Panc1 (cell line): ENCODE measurements around the gene MINDY4B. TPM values are rescaled to one million over a fixed set of nuclear protein-coding genes. Genes with fewer than 3 reads are reported as not detected.

Experiments
- ATAC-seq: fragments of 200-7000 bp; cut with Tn5 transposase; 2 replicates; pipeline ENCODE4 v1.9.1; 2020; ENCODE audit warnings: mild to moderate bottlenecking, moderate library complexity
- BruUV-seq: library from RNA; stranded (reverse); fragments of 400-500 nt; replicated peaks from 2 replicates; lab custom pipeline; 2021; lab: Mats Ljungman, UMichigan
- CTCF ChIA-PET: fragments of 300-600 bp; sonication (Branson Sonifier 250); formaldehyde crosslinking; loops from one replicate; lab custom pipeline; 2022; ENCODE audit warnings: antibody characterized with exemption; lab: Charles Lee
- POLR2A ChIA-PET: fragments of 300-600 bp; sonication (Branson Sonifier 250); formaldehyde crosslinking; loops from one replicate; lab custom pipeline; 2022; ENCODE audit warnings: antibody characterized with exemption; lab: Charles Lee
- DNase-seq: peaks from one replicate; pipeline ENCODE4 v3.0.0-alpha.2; 2010; ENCODE audit warnings: low read depth, low spot score
- H3K27ac ChIP-seq: 2 replicates; pipeline ENCODE4 v1.5.1; 2011; ENCODE audit warnings: mild to moderate bottlenecking, low read length, inconsistent platforms
- H3K27me3 ChIP-seq: fragments of 200-500 bp; sonication (Bioruptor generic); 2 replicates; pipeline ENCODE4 v1.6.0; 2014; ENCODE audit warnings: low read length, inconsistent platforms; ENCODE audit not compliant: control insufficient read depth, insufficient read depth
- H3K36me3 ChIP-seq: fragments of 200-500 bp; sonication (Bioruptor generic); 2 replicates; pipeline ENCODE4 v1.5.1; 2014; ENCODE audit warnings: inconsistent platforms, mild to moderate bottlenecking, low read length, moderate library complexity; ENCODE audit not compliant: control insufficient read depth, insufficient read depth
- H3K4me1 ChIP-seq: 2 replicates; pipeline ENCODE4 v1.5.1; 2011; ENCODE audit warnings: inconsistent platforms, mild to moderate bottlenecking, low read length, moderate library complexity; ENCODE audit not compliant: control insufficient read depth, insufficient read depth
- H3K4me3 ChIP-seq, 2 experiments: 2 replicates each; pipeline ENCODE4 v1.5.1; 2011 to 2012; ENCODE audit warnings: low read depth in 2 of 2, low read length in 2 of 2, mild to moderate bottlenecking in 2 of 2, inconsistent platforms in 1 of 2, moderate library complexity in 1 of 2
- H3K9me3 ChIP-seq: fragments of 200-500 bp; sonication (Bioruptor generic); 2 replicates; pipeline ENCODE4 v1.5.1; 2014; ENCODE audit warnings: low read depth, mild to moderate bottlenecking, inconsistent platforms, low read length, moderate library complexity; ENCODE audit not compliant: control insufficient read depth, insufficient read depth
- POLR2AphosphoS5 ChIP-seq: IDR thresholded peaks from 2 replicates; pipeline ENCODE4 v1.6.1; 2012; ENCODE audit warnings: mild to moderate bottlenecking, low read depth, low read length, moderate library complexity
- SIN3A ChIP-seq: IDR thresholded peaks from 2 replicates; pipeline ENCODE4 v1.6.1; 2012; ENCODE audit warnings: low read depth, mild to moderate bottlenecking, low read length, moderate library complexity, borderline replicate concordance; ENCODE audit not compliant: insufficient read depth
- TCF7L2 ChIP-seq: IDR thresholded peaks from 2 replicates; pipeline ENCODE4 v1.6.1; 2011; ENCODE audit warnings: mild to moderate bottlenecking, low read depth, low read length, inconsistent platforms
- in situ Hi-C: cut with HindIII; loops from 2 replicates; pipeline ENCODE4 v1.10.0; 2016; ENCODE audit warnings: low sequenced_read_pairs, low pct_unique_long_range_greater_than_20kb
- intact Hi-C: fragments of 100-400 bp; cut with micrococcal nuclease; formaldehyde crosslinking; loops from one replicate; pipeline ENCODE4 v1.10.0; 2022; ENCODE audit not compliant: unreplicated experiment
- total RNA-seq: library from RNA; stranded (reverse); gene quantifications from one replicate; pipeline ENCODE4 v1.2.1, GENCODE V29; 2021; ENCODE audit not compliant: unreplicated experiment
- TF ChIP-seq, protein P1 (sequence below), 2 experiments: IDR thresholded peaks; 2 replicates each; pipeline ENCODE4 v1.6.1; 2011 to 2012; ENCODE audit warnings: low read depth in 2 of 2, control low read depth in 1 of 2, low read length in 1 of 2, mild to moderate bottlenecking in 1 of 2, moderate library complexity in 1 of 2; ENCODE audit not compliant: insufficient read depth in 1 of 2
- TF ChIP-seq, protein P2 (sequence below): fragments of 450-650 bp; IDR thresholded peaks from 2 replicates; pipeline ENCODE4 v1.5.1; 2017; ENCODE audit warnings: mild to moderate bottlenecking

MINDY4B gene
- total RNA-seq, 1 experiment from 2014 or later = not detected

DNA sequence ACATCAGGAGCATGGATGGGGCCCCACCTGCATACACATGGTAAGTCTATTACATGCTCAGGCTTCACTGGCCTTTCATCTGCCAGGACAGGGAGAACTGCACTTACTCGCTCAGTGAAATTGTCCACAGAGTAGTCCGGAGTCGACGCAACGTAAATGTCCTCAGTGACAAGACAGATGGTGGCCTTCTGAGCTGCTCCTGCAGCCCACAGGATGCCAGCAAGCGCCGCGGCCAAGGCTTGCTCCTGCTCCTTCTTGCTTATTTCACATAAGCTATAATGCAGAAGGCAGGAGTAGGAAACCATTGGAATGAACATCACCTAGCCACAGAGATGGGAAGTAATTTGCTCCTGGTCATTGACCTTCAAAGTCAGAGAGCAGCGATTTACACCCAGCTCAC lies 14.4 kb downstream of the MINDY4B start:
- TF ChIP-seq, protein P1, sequence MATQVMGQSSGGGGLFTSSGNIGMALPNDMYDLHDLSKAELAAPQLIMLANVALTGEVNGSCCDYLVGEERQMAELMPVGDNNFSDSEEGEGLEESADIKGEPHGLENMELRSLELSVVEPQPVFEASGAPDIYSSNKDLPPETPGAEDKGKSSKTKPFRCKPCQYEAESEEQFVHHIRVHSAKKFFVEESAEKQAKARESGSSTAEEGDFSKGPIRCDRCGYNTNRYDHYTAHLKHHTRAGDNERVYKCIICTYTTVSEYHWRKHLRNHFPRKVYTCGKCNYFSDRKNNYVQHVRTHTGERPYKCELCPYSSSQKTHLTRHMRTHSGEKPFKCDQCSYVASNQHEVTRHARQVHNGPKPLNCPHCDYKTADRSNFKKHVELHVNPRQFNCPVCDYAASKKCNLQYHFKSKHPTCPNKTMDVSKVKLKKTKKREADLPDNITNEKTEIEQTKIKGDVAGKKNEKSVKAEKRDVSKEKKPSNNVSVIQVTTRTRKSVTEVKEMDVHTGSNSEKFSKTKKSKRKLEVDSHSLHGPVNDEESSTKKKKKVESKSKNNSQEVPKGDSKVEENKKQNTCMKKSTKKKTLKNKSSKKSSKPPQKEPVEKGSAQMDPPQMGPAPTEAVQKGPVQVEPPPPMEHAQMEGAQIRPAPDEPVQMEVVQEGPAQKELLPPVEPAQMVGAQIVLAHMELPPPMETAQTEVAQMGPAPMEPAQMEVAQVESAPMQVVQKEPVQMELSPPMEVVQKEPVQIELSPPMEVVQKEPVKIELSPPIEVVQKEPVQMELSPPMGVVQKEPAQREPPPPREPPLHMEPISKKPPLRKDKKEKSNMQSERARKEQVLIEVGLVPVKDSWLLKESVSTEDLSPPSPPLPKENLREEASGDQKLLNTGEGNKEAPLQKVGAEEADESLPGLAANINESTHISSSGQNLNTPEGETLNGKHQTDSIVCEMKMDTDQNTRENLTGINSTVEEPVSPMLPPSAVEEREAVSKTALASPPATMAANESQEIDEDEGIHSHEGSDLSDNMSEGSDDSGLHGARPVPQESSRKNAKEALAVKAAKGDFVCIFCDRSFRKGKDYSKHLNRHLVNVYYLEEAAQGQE (IDR thresholded peaks at IDR 0.05; ENCODE audit: insufficient read depth in 1 of 2, low read depth in 2 of 2, low read length in 1 of 2) = no peak
- TF ChIP-seq, protein P2, sequence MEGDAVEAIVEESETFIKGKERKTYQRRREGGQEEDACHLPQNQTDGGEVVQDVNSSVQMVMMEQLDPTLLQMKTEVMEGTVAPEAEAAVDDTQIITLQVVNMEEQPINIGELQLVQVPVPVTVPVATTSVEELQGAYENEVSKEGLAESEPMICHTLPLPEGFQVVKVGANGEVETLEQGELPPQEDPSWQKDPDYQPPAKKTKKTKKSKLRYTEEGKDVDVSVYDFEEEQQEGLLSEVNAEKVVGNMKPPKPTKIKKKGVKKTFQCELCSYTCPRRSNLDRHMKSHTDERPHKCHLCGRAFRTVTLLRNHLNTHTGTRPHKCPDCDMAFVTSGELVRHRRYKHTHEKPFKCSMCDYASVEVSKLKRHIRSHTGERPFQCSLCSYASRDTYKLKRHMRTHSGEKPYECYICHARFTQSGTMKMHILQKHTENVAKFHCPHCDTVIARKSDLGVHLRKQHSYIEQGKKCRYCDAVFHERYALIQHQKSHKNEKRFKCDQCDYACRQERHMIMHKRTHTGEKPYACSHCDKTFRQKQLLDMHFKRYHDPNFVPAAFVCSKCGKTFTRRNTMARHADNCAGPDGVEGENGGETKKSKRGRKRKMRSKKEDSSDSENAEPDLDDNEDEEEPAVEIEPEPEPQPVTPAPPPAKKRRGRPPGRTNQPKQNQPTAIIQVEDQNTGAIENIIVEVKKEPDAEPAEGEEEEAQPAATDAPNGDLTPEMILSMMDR = no peak
- no peak for TF ChIP-seq SIN3A
- no peak for TF ChIP-seq TCF7L2
- TF ChIP-seq POLR2AphosphoS5 = no peak
- in situ Hi-C loops = no loop called here
- Histone ChIP-seq H3K4me1 (no peaks in the 10 kb centered on the region), H3K36me3 (no peaks in the 10 kb centered on the region), H3K27ac (no peak overlapping the region), H3K9me3 (no peaks in the 10 kb centered on the region), H3K4me3 (no peak overlapping the region), H3K27me3 (peaks cover 9% of the 10 kb centered on the region; the same call in 1 of the 2 replicates)
- intact Hi-C loops = no loop called here
- ChIA-PET CTCF (no interaction called here), POLR2A (no interaction called here)
- ATAC-seq (no peak), DNase-seq (no peak)
- BruUV-seq = no TSS peak

DNA sequence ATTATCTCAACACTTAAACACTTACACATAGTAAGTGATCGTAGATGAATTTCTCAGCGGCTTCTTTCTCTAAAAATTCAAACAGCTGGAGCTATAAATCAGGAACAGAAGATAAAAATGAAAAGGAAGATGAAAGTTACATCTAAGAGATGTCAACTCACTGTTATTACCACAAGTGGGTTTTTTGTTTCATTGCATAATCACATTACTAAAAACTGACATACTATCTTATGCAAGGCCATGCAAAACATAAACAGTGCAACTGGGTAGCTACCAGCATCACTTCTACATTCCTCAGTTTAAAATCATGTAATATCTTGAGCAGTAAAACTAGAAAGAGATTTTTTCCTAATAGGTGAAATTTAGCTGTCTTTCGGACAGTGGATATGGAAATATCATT lies 14.9 kb downstream of the MINDY4B start:
- CTCF ChIA-PET = no interaction called here
- POLR2A ChIA-PET = no interaction called here
- intact Hi-C loops = no loop called here

More for the DNA sequence above, 14.9 kb downstream of the MINDY4B start:
- DNase-seq = no peak
- H3K27me3 ChIP-seq = peaks cover 9% of the 10 kb centered on the region; the same call in 1 of the 2 replicates
- no peak for TF ChIP-seq TCF7L2
- TF ChIP-seq SIN3A = no peak
- TF ChIP-seq POLR2AphosphoS5 = no peak
- TF ChIP-seq, protein P1 (IDR thresholded peaks at IDR 0.05; ENCODE audit: insufficient read depth in 1 of 2, low read depth in 2 of 2, low read length in 1 of 2) = no peak
- TF ChIP-seq, protein P2 = no peak
- in situ Hi-C loops = no loop called here
- no TSS peak for BruUV-seq
- no peaks in the 10 kb centered on the region for H3K4me1 ChIP-seq
- no peak for ATAC-seq
- no peak overlapping the region for H3K27ac ChIP-seq
- H3K9me3 ChIP-seq = no peaks in the 10 kb centered on the region
- H3K36me3 ChIP-seq = no peaks in the 10 kb centered on the region
- no peak overlapping the region for H3K4me3 ChIP-seq
